NCI-H2196 treated with DMSO at 0.1 percent for 48 hours (cell line): ENCODE data around the gene IGLL5.
A peak's percentile ranks its signal among the peaks of the same experiment; 100 is the strongest.

Experiments used
- DNase-seq: peaks from one replicate; lab custom pipeline; 2025; ENCODE audit not compliant: unreplicated experiment; lab: John Stamatoyannopoulos, UW

IGLL5 gene

DNA sequence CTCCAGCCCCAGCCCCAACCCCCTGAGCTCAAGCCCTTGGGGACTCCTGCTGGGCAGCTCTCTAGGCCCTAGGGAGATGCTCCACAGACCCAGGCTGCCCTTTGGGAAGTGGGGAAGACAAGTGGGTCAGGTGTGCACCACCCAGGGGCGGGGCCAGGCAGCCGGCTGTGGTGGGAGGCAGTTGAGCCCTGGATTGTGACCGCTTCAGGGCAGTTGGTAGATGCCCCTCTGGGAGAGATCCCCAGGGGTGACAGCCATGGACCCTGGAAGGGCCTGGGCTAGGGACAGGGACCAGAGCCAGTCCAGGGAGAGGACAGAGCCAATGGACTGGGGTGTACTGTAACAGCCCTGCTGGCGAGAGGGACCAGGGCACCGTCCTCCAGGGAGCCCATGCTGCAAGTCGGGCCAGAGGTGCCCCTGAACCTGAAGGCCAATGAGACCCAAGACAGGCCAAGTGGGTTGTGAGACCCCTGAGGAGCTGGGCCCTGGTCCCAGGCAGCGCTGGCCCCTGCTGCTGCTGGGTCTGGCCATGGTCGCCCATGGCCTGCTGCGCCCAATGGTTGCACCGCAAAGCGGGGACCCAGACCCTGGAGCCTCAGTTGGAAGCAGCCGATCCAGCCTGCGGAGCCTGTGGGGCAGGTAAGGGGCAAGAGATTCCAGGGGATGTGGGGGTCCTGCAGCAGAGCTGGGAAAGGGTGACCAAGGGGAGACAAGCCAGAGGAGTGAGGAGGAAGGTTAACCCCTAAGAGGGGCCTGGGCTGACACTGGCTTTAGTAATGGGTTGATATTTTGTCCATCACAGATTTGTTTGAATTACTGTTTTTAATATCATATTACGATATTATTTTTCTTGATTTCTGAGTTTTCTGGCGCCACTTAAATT is at the start of gene IGLL5:
Gene IGLL5, plus strand, starts transcription at position 196 of the 883 bp plus-strand sequence. Its CDS starts 238 bp downstream, at position 434.
- no peak for DNase-seq

DNA sequence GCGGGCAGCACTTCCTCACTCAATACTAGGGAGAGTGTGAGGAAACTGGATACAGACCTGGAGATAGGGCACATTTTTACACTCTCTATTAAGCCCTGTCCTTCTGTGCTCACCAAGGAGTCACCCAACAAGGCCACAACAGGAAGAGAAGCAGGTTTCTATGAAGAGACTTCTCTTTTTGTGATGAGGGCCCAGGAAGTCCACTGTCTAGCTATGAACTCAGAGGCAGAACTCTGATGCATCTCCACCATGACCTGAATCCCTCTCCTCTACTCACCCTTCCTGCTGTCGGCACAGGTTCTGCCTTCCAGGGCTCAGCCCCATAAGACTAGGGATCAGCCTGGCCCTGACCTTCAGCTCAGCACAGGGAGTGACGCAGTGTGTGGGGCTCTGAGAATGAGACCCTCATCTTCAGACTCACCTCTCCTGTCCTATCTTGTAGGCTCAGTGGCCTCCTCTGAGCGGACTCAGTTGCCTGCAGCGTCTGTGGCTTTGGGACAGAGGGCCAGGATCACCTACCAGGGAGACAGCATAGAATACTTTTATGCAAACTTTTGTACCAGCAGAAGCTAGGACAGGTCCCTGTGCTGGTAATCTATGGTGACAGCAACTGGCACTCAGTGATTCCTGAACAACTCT is 49.3 kb upstream of the IGLL5 start:
- no peak for DNase-seq

DNA sequence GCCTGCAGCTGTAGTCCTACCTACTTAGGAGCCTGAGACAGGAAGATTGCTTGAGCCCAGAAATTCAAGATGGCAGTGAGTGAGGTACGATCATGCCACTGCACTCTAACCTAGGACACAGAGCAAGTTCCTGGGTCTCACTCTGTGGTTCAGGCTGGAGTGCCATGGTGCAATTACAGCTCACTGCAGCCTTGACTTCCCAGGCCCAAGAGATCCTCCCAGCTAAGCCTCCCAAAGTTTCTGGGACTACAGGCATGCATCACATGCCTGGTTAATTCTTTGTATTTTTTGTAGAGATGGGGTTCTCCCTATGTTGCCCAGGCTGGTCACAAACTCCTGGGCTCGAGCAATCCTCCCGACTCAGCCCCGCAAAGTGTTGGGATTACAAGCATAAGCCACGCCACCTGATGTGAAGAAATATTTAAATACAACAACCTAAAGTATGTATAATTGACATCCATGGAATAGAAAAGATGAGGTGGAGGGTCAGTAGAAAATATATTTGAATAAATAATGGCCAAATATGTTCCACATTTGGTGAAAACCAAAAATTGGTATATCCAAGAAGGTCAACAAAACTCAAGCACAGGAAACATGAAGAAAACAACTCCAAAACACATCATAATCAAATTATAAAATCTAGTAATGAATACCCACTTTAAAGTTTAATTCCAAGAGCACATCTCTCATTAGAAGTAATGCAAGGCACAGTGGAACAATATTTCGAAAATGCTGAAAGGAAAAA is 47.9 kb upstream of the IGLL5 start:
- DNase-seq = no peak

DNA sequence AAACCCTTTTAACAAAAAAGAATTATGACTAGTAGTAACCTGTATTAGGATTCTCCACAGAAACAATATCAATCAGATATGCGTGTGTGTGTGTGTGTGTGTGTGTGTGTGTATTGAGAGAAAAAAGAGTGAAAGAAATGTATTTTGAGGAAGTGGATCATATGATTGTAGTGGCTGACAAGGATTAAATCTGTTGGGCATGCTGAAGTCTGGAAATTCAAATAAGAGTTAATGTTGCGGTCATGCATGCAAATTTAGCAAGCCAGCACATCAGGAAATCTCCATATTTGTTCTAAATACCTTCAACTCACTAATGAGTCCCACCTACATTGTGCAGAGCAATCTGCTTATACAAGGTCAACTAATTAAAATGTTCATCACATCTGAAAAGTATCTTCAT is 46.8 kb upstream of the IGLL5 start:
- DNase-seq = no peak

DNA sequence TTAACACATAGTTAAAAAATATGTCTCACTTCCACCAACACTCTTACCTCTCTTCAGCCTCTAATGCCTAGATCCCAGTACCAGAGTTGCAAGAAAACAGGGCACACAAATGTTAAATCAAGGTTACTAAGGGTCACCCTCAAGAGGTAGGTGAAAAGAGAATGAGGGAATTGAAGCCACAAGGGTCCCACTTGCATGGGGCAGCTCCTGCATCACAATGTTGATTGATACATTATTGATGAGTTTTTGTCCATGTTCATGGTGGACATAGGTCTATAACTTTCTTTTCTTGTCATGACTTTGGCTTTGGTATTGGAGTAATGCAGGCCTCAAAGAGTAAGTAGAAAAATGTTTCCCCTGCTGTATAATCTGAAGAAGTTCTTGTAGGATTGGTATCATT is 46.0 kb upstream of the IGLL5 start:
- no peak for DNase-seq

DNA sequence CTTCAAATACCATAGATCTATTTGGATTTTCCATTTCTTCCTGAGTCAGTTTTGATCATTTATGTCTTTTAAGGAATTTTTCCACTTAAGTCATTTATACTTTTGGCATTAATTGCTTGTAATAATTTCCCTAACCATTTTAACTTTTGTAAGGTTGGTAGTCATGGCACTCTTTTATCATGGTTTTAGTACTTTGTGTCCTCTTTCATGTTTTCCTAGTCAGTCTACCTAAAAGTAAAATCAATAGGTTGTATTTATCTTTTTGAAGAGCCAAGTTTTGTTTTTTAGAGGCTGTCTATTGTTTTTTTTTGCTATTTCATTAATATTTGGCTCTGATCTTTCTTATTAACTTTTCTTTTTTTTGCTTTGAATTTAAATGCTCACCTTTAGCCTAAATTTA is 45.5 kb upstream of the IGLL5 start:
- no peak for DNase-seq

DNA sequence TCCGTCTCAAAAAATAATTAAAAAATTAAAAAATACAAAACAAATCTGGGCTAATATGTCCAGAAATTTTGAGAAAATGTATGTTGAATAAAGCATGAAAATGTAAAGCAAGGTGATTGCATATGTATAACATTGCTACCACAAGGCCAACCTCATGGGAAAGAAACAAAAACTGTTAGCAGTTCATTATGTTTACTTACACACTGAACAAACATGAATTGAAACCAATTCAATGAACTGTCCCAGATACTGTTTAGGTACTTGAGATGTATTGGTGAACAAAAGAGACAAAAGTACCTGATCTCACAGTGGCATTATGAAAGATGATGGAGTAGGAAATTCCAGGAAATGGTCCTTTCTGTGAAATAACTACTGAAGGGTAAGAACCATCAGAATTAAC is 43.8 kb upstream of the IGLL5 start:
- DNase-seq = no peak

DNA sequence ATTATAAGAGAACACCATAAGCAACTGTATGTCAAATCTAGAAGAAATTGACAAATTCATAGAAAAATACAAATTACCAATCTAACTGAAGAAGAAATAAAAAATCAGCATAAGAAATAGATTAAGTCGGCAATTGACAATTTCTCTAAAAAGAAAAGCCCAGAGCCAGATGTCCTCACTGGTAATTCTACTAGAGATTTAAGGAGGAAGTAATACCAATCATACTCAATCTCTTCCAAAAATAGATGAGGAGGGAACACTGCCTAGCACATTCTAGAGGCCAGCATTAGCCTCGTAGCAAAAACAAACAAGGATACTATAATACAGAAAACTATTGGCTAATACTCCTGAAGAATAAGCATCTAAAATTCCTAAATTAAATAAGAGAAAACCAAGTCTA is 40.4 kb upstream of the IGLL5 start:
- DNase-seq = no peak

DNA sequence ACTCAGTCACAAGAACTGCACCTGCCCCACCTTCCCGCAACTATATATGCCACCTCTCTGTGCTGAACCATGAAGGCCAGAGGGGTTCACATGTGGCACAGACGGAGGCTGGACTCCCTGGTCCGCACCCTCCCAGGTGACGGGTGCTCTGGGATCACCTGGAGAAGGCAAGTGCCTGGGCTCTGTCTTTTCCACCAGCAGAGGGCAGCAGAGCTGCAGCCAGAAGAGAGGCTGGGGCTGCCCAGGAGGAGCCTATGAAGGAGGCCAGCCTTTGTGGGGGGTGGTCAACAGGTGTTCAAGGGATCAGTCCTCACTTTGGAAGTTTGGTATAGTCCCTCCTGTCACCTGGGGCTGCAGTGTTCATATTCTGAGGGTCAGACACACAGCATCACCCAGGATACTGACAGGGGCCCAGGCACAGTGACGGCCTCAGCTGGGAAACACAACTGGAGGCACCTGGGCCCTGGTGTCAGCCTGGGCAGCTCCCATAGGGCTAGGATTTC is 39.2 kb upstream of the IGLL5 start:
- DNase-seq = peak; percentile 1

DNA sequence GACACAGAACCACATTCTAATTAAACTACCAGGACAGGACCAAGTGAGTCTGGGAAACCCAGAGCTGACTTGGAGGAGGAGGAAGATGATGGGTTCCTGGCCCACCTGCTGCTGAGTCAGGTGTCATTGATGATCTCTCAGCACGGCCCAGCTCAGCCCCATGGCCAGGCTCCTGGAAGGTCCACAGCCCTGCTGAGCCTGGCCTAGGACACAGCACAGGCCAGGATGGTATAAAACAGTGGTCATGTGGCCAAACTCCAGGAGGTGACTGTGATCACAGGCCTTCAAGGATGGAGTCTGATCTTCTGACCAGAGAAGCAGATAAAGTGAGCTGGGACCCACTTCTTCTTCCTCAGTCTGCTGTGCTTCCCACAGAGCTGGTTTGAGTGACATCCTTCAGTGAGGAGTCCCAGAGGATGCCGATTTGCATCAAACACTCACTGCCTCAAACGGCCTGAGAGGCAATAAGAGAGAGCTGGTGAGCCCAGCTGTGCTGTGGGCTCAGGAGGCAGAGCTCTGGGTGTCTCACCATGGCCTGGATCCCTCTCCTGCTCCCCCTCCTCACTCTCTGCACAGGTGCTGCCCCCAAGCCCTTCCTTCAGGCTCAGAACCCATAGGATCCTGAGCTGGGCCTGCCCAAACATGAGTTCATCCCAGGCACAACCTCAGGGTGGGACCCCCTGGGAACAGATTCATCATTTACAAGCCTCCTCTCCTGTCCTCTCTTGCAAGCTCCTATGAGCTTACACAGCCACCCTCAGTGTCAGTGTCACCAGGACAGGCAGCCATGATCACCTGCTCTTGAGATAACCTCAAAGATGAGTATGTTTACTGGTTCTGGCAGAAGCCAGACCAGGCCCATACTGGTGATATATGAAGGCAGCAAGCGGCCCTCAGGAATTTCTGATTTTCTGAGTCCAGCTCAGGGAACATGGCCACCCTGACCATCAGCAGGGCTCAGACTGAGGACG is 37.7 kb upstream of the IGLL5 start:
- no peak for DNase-seq

DNA sequence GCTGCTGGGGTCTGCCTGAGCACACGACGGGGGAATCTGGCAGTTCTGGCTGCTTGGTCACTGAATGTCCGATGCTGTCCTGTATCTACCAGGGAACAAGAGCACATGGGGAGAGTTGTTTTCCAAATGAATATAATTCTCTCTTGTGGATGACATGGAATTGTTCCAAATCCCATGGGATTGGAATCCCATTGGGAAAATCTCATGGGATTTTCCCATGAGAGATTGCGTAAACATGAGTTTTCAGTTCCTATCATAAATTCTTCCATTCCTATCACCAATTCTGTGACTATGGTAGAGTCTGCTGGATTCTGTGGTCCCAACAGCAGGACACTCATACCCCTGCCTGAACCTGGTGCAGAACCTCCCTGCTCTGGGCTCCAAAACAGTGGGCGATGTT is 35.6 kb upstream of the IGLL5 start:
- DNase-seq = no peak

DNA sequence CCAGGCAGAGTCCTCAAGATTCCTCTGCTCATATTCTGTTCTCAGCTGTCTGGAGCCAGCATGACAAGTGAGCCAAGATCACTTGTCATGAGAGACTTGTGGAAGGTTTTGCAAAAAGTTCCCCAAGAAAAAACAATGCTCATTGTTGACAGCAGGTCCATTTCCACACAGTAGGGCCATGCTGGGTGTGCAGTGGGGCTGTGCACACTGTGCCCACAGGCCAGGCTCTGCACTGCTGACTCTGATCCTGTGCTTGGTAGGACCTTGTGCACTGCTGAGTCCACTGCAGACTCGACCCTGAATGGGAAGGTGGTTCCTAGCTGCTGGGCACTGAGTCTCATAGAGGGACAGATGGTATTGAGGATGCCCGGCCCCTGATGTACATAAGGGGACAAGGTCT is 33.9 kb upstream of the IGLL5 start:
- DNase-seq = no peak

DNA sequence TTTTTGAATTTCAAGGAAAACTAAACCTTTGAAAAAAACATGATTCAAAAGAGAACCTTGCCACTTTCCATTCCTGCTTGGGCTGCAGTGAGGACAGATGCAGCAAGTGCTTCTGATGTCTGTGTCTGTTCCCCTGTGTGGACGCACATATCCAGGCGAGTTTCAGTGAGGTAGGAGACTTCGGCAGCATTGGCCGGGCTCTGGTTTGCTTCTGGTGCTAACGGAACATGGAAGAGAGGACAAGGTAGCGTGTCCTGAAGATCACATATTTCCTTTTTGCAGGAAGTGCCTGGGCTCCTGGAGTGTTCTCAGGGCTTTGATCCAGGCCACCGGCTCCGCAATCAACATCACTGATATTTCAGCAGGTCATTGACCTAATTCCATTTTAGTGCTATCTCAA is 33.1 kb upstream of the IGLL5 start:
- no peak for DNase-seq

DNA sequence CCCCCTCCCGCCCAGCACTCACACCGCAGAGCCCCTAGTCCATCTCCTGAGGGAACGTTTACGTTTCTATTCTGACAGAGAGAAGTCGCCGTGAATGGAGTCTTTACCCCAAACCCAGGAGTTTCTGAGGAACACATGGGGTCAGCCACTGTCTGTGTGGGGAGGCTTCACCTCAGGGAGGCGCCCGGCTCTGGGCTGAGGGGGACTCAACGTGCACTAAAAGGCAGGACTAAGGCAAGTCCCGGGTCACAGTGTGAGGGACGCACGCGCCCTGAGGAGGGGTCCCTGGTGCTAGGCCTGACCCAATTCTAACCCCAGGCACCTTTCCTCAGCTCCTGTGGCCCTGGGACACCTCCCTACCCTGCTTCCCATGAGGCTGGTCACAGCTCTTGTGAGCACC is 32.5 kb upstream of the IGLL5 start:
- DNase-seq = no peak

DNA sequence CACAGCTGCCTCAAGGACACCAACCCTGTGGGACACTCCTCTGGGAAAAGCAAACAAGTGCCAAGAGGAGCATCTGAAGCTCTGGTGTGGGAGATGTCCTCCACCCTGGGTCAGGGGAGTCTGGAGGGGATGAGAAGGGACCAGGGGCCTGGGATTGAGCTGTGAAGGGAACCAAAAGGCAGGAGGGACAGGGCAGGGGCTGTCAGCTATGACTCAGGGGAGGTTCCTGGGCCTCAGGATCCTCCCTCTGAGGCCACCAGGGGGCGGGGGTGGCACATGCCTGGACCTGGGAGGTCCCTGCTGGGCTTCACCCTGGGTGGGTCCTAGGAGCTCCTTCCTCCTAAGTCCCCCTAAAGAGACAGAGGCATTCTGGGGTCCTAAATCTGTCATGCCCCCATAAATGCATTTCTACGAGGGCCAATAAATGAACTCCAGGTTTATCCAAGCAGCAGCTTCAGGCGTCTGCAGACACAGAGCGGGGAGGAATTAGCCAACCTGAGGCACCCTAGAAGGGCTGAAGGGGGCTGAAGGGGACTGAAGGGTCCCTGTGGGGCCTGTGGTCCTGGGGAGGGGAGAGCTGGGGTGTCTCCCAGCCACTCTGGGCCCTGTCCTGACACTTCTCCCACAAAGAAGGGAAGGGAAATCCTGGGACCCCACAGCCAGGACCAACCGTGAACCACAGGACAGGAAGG is 31.9 kb upstream of the IGLL5 start:
- no peak for DNase-seq

DNA sequence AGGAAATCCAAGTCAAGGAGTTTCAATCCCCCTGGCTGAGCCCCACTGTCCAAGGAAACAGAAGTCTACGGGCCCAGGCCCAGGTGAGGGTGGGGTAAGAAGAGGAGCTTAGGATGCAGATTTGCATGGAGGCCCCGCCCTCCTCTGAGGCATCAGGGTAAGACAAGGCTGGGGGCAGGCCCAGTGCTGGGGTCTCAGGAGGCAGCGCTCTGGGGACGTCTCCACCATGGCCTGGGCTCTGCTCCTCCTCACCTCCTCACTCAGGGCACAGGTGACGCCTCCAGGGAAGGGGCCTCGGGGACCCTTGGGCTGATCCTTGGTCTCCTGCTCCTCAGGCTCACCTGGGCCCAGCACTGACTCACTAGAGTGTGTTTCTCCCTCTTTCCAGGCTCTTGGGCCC is 31.3 kb upstream of the IGLL5 start:
- no peak for DNase-seq

DNA sequence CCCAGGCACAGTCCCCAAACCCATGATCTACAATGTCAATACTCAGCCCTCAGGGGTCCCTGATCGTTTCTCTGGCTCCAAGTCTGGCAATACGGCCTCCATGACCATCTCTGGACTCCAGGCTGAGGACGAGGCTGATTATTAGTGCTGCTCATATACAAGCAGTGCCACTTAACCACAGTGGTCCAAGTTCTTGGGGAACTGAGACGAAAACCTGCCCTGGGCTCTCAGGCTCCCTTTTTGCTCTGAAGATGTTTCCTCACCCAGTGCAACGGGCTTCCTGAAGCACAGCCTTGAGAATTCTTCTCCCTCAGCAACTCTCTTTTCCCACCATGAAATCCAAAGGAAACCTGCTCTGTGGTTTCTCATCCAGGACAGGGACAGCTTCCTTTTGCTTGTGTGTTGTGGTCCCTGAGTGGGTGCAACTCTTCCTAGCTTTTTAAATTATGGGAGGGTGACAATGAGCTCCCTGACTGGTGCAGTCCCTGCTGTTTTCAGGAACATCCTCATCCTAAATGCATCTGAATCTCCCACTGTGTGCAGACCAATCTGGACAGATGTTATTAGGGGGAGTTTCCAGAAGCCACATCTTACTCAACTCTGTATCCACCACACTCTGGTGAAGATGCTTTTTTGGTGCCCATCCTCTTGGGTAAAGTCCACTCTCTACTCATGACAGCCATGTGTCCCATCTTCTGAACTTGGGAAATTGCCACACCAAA is 30.6 kb upstream of the IGLL5 start:
- no peak for DNase-seq

DNA sequence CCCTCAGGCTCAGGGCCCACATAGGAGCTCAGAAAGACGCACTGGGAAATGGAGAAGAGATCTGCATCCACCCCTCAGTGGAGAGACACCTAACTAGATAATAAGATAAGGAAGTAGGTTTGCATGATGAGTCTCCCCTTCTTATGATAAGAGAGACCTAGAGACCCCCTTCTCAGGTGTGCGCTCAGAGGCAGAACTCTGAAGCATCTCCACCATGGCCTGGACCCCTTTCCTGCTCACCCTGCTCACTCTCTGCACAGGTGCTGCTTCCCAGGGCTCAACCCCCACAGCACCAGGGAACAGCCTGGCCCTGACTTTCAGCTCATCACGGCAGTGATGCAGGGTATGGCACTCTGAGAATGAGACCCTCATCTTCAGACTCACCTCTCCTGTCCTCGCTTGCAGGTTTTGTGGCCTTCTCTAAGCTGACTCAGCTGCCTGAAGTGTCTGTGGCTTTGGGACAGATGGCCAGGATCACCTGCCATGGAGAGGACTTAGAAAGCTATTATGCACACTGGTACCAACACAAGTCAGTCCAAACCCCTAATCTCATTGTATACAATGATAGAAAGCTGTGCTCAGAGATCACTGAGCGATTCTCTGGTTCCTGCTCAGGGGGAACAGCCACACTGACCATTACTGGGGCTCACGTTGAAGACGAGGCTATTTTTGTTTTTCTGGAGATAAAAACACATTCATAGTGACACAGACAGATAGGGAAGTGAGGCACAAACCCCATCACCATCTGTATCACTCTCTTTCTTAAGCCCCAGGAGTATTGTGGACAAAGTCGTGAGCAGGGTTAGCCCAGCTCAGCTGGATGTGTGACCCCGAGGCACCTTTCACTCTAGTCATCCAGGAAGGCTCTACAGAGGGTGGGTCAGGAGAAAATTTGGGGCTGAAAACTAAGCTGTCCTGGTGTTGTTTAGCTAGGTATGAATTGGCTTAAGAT is 29.7 kb upstream of the IGLL5 start:
- no peak for DNase-seq
